ENCODE data around the gene ZBTB1.
A peak's percentile ranks its signal among the peaks of the same experiment; 100 is the strongest.
"Not testable (repeated sequence)": the region's sequence is repeated elsewhere in the genome, so short reads cannot be mapped to it uniquely, and the experiment has no call there.

The ZBTB1 gene

DNA sequence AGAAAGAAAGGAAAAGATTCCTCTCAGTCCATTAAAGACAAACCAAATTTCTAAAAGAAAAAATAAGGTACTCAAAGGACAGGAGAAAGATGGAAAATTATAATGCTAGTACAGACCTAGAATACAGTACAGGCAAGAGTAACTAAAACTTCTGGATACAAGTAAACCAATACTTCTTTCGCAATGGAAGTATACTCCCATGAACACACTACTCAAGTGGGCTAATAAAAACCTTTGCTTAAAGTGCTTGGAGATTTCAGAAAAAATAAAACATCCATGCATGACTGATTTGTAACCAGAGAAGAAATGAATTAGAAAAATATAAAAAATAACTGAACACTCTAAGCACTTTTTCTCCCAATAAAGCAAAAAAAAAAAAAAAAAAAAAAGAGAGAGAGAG lies 4.5 kb upstream of the ZBTB1 start:
- DNase-seq = no peak

DNA sequence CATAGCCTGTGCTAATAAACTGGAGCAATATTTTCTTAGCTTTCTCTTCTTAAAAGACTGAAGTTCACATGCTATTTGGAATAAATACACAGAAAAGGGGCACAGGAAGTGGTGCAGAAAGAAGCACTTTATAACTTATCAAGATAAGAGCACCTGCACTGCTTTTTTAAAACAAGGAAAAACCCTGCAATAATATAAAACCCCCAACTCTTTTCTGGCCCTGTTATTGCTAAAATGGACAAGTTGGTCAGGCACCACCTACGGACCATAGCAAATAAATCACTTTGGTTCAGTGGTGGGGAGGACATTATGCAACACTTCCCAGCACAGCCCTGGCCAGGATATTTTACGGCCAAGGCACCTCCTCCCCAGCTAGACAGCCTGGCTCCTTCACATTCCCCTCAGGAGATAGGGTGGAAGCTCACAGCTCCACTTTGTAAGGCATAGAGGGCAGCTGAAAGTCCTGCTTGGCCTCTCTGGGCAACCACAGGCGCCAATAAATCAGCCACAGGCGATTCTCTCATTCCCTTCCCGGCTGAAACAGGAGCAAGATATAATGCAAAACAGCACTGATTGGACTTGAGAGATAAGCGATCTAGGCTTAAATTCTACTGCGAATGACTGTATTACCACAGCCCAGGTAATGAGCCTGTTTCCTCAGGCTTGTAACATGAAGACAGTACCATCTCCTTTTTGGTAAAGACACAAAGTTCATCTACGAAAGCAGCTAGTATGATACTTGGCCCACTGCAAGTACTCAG lies 3.0 kb upstream of the ZBTB1 start:
- no peak for DNase-seq

- no peak for DNase-seq
Measured at GRCh38 chr14:64502456-64502855, 2.1 kb upstream of the ZBTB1 start.

GRCh38 chr14:64502887-64503433 lies 1.6 kb upstream of the ZBTB1 start:
- no peak for DNase-seq

DNA sequence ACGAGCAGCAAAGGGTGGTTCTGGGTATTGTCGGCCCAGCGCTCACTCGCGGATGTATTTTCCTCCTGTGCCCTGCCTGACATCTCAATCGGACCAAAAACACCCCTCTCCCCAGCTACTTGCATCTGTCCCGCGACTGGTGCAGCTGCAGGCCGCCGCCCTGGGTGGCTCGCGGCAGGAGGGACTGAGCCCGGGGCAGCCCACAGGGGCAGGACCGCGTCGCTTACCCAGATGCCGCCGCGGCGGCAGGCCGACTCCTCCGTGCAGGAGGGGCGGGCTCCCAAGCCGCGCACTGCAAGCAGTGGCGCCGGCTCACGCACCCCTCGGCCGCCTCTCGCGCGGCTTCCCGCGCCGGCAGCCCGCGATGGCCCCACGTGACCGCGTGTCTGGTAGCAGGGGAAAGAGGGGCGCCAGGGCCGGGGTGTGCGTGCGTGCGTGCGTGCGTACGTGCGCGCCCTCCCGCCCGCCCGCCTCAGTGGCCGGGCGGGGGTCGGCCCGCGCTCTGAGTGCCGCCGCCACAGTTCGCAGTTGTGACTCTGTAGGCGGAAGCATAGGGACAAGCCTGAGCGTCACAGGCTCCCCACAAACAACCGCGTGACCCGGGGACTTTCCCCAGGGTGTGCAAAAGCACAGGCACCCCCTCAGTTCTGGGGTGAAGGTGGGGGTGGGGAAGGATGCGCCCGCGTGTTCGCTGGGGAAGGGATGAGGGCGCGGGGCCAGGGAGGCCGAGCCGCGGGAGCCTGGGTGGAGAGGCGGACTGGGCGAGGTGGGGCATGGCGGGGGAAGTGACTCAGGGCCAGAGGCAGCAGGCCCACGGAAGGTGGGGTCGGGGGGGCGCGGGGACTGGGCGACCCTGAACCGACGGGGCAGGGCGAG lies 898 bp upstream of the ZBTB1 start, which contains the start of gene ZBTB25:
Gene ZBTB25 (minus strand): TSS at position 405 of the 876 bp plus-strand sequence. CDS start 13,305 bp downstream, outside the sequence.
- peak; percentile 84 for DNase-seq

- DNase-seq = peak; percentile 66
Measured at GRCh38 chr14:64504897-64505794, 576 bp downstream of the ZBTB1 start.

- no peak for DNase-seq
Measured at GRCh38 chr14:64506721-64507120, 2.2 kb downstream of the ZBTB1 start.

DNA sequence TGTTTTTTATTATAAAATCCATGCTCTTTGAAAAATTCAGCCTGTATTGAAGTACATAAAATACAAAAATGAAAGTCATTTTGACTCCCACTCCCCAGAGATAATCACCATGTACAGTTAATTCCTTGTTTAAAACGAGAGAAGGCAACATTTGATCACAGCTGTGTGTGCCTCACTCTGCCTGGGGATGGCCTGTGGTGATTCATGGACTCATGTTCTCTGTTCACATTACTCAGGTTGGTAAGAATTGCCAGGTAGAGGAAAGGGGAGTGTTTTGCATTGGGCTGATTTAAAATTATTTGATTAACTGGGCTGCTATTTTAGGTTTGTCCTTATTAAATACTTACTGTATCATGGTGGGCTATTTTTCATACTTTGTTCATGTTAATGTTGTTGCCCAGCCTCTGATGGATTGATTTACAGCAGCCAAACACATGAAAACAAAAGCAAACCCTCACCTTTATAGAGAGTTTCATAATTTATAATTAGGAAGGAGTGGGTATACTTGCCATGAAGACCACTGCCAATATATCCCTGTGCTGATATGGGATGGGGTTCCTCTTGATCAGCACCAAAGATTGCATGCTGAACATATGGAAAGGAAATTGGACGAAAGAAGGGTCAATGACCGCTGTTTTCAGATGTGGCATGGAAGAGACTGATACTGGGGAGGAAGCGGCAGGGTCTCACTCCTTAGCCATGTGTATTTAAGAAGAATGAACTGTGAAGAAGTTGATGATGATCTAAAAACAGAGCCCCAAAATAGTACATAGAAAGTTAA lies 3.0 kb downstream of the ZBTB1 start:
- no peak for DNase-seq

DNA sequence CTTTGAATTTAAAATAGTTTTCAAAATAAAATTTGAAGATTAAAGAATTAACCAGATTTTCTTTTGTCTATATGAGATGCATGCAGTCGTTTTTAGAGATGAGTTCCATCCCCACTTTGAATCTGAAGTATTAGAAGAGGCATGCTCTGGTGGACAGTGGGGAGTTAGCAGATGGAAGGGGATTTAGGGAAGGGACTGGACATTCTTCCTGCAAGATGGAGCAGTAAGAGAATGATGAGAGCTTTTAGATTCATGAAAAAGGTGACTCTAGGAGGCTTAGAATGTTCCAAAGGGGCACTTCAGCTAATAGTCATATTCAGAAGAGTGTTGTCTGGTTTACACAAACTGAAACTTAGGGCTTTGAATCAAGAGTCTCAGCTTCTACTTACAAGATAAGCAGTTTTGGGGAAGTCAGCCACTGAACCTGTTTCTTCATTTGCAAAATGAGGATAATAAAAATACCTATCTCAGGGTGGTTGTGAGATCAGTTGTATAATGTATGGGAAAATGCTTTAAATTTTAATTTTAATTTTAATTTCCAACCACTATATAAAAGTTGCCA lies 3.7 kb downstream of the ZBTB1 start:
- no peak for DNase-seq

- DNase-seq = no peak
Measured at GRCh38 chr14:64509036-64509435, 4.5 kb downstream of the ZBTB1 start.

GRCh38 chr14:64510825-64511671 lies 6.5 kb downstream of the ZBTB1 start:
- DNase-seq = peak; percentile 41

DNA sequence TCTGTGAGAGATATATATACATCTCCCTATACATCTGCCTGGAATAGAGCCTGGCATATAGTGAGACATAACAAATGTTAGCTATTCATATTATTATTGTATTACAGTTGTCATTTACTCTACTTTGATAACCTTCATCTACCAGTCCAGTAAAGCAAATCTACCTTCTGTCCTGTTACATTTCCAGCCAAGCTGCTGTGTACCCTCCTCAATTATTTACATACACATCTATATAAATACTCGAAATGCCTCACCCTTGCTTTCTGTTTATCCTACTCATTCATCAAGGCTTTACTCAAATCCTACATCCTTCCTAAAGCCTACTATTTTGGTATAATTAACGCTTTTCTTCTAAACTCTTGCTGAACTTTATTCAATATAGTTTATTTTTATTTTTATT lies 8.7 kb downstream of the ZBTB1 start:
- DNase-seq = no peak

DNA sequence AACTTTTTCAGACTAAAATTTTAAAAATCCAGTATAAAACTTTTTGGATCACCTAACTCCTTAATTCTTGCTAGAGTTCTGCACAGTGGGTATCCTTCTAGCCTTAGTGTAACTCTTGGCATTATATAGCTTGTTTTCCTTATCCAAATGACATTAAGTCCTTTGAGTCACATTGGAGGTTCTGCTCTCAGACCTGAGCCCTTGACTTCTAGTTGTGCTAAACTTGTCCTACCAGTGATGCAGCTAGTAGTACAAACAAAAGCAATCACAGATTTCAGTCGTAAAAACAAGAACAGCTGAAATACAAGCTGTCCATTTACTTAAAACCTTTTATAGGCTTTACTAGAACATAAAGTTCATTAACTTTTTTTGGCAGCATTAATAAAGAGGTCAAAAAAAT lies 10.5 kb downstream of the ZBTB1 start:
- no peak for DNase-seq

DNA sequence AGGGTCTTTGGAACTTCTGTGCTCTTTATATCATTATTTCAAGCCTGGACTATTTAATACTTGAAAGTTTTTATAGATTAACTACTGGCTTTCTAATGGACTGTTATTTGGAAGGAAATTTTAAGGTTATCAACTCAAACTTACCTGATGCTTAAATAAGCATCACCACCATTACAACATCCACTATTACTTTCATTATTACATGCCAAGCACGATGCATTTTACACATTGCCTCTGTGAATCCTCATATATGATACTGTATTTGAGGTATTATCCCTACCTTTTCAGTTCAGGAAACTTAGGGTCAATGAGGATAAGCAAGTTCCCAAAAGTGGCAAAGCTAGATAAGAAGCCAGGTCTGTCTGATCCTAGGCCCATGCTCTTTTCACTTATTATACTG lies 12.4 kb downstream of the ZBTB1 start:
- DNase-seq = no peak

- DNase-seq = not testable (repeated sequence)
Measured at GRCh38 chr14:64517667-64518066, 13.1 kb downstream of the ZBTB1 start.

DNA sequence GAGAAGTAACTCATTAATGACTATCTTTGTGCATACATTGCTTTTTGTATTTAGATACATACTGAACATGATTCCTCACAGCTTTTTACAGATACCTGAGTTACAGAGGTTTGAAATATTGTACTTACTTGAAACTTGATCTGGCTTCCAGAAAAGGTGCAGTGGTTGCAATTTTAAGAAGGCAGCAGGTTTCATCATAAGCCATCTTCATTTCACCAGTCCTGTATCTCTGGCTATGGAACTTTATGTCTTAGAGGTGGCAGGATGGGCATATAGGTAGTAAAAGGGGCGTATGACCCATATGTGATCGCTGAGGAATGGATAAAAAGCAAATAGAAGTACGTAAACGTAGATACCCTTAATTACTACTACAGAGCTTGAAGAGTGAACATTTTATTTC lies 13.7 kb downstream of the ZBTB1 start:
- no peak for DNase-seq

DNA sequence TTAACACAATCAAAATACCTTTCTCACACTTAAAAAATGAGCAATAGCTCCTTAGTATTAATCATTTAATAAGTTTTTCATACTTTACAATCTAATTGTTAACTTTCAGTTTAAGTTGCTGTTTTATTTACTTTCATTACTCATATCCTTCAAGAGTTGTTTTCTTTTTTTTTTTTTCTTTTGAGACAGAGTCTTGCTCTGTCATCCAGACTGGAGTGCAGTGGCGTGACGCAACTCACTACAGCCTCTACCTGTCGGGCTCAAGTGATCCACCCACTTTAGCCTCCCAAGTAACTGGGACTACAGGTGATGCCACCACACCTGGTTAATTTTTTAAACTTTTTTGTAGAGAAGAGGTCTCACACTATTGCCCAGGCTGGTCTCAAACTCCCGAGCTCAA lies 16.1 kb downstream of the ZBTB1 start:
- DNase-seq = no peak

- no peak for DNase-seq
Measured at GRCh38 chr14:64522591-64523355, 18.2 kb downstream of the ZBTB1 start.

DNA sequence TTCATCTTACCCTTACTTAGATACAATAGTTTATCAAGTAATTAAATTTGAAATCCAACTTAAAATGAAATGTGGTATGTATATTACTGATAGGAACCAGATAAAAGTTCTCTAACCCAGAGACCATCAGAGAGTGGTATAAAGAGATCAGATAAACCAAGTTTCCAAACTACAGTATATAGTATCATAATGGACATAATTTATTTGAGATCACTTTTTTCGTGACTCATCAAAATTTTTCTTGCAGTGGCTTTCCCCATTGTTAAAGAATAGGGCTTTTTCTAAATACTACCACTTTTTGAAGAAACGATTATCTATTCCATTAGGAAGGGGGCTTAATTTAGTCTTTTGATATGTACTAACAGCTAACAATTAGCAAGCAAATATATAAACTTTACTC lies 20.8 kb downstream of the ZBTB1 start:
- no peak for DNase-seq

DNA sequence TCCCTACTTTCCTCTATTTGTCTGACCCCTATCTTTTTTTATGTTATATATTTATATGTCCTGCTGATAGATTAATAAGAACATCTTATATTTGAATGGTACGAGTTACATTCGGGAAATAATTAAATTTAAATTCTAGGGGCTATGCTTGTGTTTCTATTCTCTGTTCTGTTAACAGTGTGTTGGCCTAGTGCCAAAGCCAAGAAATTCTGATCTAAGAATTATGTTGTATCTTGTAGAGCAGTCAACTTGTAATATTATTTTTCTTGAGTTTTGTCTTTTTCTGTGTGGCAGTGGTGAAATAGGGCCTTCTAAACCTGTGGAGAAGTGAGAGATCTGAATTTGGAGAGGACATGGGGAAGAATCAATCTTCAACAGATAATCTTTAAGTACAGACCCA lies 27.0 kb downstream of the ZBTB1 start:
- DNase-seq = no peak

Data from NCI-H2227 treated with DMSO at 0.1 percent for 48 hours (cell line).